ENCODE data around the gene PACSIN1. TPM values are rescaled to one million over a fixed set of nuclear protein-coding genes. Genes with fewer than 3 reads are reported as not detected.

Gene PACSIN1
- total RNA-seq, 1 donor from 2014 or later, result 3.4 TPM

- H3K27ac Mint-ChIP-seq, result no peak overlapping the region
- DNase-seq (ENCODE audit: extremely low spot score, unreplicated experiment), result no peak
- TF ChIP-seq, protein P1, sequence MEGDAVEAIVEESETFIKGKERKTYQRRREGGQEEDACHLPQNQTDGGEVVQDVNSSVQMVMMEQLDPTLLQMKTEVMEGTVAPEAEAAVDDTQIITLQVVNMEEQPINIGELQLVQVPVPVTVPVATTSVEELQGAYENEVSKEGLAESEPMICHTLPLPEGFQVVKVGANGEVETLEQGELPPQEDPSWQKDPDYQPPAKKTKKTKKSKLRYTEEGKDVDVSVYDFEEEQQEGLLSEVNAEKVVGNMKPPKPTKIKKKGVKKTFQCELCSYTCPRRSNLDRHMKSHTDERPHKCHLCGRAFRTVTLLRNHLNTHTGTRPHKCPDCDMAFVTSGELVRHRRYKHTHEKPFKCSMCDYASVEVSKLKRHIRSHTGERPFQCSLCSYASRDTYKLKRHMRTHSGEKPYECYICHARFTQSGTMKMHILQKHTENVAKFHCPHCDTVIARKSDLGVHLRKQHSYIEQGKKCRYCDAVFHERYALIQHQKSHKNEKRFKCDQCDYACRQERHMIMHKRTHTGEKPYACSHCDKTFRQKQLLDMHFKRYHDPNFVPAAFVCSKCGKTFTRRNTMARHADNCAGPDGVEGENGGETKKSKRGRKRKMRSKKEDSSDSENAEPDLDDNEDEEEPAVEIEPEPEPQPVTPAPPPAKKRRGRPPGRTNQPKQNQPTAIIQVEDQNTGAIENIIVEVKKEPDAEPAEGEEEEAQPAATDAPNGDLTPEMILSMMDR (conservative IDR thresholded peaks at IDR 0.05), result no peak
- H3K4me3 Mint-ChIP-seq, result no peak overlapping the region
- H3K4me1 Mint-ChIP-seq (ENCODE audit: unreplicated experiment), result peaks cover 13% of the 10 kb centered on the region
- no peaks in the 10 kb centered on the region for H3K9me3 Mint-ChIP-seq
- H3K27me3 Mint-ChIP-seq, result no peaks in the 10 kb centered on the region
- H3K36me3 Mint-ChIP-seq, result no peaks in the 10 kb centered on the region
Measured at GRCh38 chr6:34561227-34561530, 95.3 kb downstream of the PACSIN1 start.

- peaks cover 10% of the 10 kb centered on the region for H3K4me1 Mint-ChIP-seq (ENCODE audit: unreplicated experiment)
- H3K27ac Mint-ChIP-seq, result no peak overlapping the region
- TF ChIP-seq, protein P1 (conservative IDR thresholded peaks at IDR 0.05), result no peak
- H3K9me3 Mint-ChIP-seq, result no peaks in the 10 kb centered on the region
- no peaks in the 10 kb centered on the region for H3K27me3 Mint-ChIP-seq
- DNase-seq (ENCODE audit: extremely low spot score, unreplicated experiment), result no peak
- H3K4me3 Mint-ChIP-seq, result no peak overlapping the region
- no peaks in the 10 kb centered on the region for H3K36me3 Mint-ChIP-seq
Measured at GRCh38 chr6:34562350-34562749, 96.5 kb downstream of the PACSIN1 start.

DNA sequence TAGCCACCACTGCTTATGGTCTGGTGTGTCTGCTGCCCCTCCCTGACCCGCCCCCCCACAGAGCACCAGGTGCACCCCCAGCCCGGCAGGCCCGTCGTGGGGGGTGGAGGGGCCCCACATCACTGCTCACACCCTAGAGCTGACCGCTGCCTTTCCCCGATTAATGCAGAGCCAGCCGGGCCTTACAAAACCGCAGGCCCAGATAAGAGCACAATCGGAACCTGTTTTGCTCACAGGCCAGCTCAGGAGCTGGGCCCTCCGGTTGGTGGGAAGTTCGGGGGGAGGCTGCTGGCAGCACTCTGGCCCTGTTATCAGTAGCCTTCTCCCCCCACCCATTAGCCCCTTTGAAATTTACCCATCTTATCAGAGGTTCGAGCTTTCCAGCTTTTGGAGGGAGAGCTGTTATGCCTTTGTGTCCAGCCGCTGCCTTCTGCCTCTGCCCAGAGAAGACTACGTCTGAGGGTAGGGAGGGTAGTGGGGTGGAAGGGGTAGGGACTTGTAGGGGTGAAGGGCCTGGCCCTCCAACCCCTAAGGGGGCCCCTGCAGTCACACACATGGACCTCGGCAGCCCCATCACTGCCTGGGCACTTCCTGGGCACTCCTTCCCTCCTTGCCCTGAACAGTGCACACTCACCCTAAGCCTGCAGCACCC, 97.1 kb downstream of the PACSIN1 start:
- Mint-ChIP-seq H3K27me3 (no peaks in the 10 kb centered on the region), H3K4me1 (ENCODE audit: unreplicated experiment) (peaks cover 10% of the 10 kb centered on the region), H3K27ac (no peak overlapping the region), H3K36me3 (no peaks in the 10 kb centered on the region), H3K9me3 (no peaks in the 10 kb centered on the region), H3K4me3 (no peak overlapping the region)
- DNase-seq (ENCODE audit: extremely low spot score, unreplicated experiment), result no peak
- TF ChIP-seq, protein P1 (conservative IDR thresholded peaks at IDR 0.05), result no peak

- H3K27ac Mint-ChIP-seq, result no peak overlapping the region
Measured at GRCh38 chr6:34563513-34563870, 97.6 kb downstream of the PACSIN1 start.

GRCh38 chr6:34564181-34564580, 98.3 kb downstream of the PACSIN1 start:
- H3K9me3 Mint-ChIP-seq, result no peaks in the 10 kb centered on the region
- H3K27ac Mint-ChIP-seq, result no peak overlapping the region
- TF ChIP-seq, protein P1 (conservative IDR thresholded peaks at IDR 0.05), result no peak
- H3K36me3 Mint-ChIP-seq, result no peaks in the 10 kb centered on the region
- no peak overlapping the region for H3K4me3 Mint-ChIP-seq
- H3K27me3 Mint-ChIP-seq, result no peaks in the 10 kb centered on the region
- DNase-seq (ENCODE audit: extremely low spot score, unreplicated experiment), result no peak
- peaks cover 10% of the 10 kb centered on the region for H3K4me1 Mint-ChIP-seq (ENCODE audit: unreplicated experiment)

More at GRCh38 chr6:34563513-34563870, 97.6 kb downstream of the PACSIN1 start:
- no peaks in the 10 kb centered on the region for H3K27me3 Mint-ChIP-seq
- H3K4me1 Mint-ChIP-seq (ENCODE audit: unreplicated experiment), result peaks cover 10% of the 10 kb centered on the region
- no peak for DNase-seq (ENCODE audit: extremely low spot score, unreplicated experiment)
- TF ChIP-seq, protein P1 (conservative IDR thresholded peaks at IDR 0.05), result no peak
- H3K9me3 Mint-ChIP-seq, result no peaks in the 10 kb centered on the region
- no peaks in the 10 kb centered on the region for H3K36me3 Mint-ChIP-seq
- H3K4me3 Mint-ChIP-seq, result no peak overlapping the region

DNA sequence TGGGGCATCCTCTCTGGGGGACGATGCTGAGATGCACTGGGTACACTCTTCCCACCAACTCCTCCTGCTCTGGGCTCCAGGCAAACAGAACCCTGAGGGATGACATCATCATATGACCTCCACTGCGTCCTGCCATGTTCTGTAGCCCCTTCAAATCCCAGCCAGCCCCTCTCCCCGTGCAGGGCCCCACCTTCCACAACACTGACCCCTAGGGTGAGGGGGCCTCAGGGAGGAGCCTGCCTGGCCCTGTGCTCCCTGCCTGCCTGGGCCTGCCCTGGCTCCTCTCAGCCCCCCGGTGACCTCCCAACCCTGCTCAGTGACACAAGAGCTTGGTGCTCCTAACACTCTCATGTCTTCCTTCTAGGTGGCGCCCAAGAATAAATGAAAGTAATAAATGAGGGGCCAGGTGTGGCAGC, 99.9 kb downstream of the PACSIN1 start:
- TF ChIP-seq, protein P1 (conservative IDR thresholded peaks at IDR 0.05), result no peak
- no peak for DNase-seq (ENCODE audit: extremely low spot score, unreplicated experiment)
- H3K4me3 Mint-ChIP-seq, result no peak overlapping the region
- H3K36me3 Mint-ChIP-seq, result no peaks in the 10 kb centered on the region
- H3K9me3 Mint-ChIP-seq, result no peaks in the 10 kb centered on the region
- no peak overlapping the region for H3K27ac Mint-ChIP-seq
- no peaks in the 10 kb centered on the region for H3K4me1 Mint-ChIP-seq (ENCODE audit: unreplicated experiment)
- no peaks in the 10 kb centered on the region for H3K27me3 Mint-ChIP-seq
